ENCODE data around the gene GPC6.

Gene GPC6

DNA sequence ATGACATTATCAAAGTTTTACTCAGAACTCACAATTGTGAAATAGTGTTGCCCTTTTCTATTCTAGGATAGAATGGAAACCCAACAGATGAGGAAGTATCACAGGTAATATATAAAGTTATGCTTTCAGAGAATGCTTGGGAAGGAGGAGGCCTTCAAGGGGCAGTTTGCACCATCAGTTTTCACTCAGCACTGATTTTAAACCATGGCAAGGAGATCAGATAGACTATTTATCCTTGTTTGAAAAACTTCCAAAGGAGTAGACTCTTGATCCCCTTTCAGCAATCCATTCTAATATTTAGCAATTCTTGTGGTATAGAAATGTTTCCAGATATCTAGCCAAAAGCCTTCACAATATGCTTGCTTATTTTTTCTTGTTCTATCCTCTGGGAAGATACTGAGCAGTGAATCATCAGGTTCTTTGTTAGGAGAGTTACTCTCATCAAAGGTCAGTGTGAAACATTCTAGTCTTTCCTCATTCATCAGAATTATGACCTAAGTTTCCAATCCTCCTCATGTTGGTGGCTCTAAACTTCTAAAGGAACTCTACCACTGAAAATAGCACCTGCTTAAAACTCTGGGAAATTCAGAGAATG lies 3.8 kb downstream of the GPC6 start:
- DNase-seq (ENCODE audit: low read depth in 4 of 4, low spot score in 1 of 4), result no peak

DNA sequence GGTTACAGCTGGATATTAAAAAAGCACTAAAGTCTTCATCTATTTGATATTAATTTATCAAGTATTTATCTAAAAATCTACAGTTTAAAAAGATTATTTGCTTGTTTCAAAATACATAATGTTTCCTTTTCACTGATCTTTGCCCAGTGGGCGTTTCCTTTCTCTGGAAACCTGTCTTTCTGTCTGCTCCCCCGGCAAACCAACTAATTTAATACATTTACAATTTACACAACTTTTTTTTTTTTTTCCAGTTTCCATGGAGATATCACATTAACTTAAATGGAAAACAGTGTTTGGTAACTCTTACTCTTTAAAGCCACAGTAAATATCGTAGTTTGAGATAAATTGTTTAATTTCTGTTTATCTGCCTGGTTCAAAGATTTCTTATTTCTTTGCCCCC lies 5.3 kb downstream of the GPC6 start:
- no peak for DNase-seq (ENCODE audit: low read depth in 4 of 4, low spot score in 1 of 4)

DNA sequence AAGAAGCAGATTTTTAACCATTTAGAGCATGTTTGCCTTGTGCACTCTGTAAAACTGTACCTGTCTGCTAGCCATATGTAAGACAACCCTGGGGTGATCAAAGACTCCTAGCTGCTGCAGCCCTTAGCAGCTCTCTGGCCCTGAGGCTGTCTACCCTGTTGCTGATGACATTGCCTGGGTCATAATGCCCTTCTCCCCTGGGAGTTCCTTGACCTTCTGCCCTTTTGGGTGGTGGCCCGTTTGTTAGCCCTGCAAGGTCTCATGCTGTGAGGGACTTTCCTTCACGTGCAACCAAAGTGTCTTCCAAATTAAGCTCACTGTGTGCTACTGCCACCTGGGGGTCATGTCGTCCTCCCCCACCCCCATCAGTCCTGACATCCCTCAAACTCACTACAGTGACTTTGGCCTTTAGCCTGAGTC lies 7.4 kb downstream of the GPC6 start:
- DNase-seq (ENCODE audit: low read depth in 4 of 4, low spot score in 1 of 4), result no peak

DNA sequence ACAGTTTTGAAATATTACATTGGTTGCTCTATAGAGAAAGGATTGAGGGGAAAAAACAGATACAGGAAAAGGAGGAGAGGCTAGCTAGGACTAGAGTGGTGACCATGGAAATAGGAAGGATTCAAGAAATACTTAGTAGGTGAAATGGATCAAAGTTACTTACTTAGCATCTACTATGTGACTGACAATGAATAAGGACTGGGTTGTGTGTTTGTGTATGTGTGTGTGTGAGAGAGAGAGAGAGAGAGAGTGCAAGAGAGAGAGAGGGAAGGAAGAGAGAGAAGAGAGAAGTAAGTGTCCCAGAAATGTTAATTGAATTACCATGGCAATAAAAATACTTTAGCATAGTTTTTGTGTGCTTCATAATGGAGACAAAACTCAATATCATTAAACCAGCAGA lies 7.9 kb downstream of the GPC6 start:
- no peak for DNase-seq (ENCODE audit: low read depth in 4 of 4, low spot score in 1 of 4)

DNA sequence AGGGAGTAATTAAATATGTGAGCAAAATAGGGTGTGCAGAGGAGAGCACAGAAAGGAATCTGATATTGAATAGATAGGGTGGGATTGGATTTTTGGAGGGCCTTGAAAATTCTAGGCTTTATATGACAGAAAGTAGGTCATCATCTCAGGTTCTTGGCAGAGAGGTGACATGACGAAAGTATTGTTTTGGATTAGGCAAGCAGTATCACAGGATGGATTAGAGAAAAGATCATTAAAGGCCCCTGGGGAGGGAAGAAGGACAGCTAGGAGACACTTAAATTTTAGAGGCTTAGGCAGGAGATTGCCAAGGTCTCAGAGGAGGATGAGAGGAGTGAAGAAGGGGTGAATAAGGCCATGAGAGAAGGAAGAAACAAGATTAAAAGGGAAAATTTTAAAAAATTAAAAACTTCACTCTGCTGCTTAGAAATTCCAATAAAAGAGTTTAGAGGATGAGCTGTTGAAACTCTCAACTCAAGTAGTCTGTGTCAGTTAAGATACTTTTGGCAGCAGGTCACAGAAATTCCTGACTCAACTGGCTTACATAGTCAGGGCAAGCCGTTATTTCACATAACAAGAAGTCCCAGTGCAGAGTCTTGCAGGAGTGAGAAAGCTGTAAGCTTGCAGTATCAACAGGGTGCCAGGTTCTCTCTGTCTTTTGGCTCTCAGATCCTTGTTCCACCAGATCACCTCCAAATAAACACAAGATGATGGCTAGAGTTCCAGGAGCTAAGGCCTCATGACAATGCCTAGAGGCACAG lies 8.8 kb downstream of the GPC6 start:
- no peak for DNase-seq (ENCODE audit: low read depth in 4 of 4, low spot score in 1 of 4)

DNA sequence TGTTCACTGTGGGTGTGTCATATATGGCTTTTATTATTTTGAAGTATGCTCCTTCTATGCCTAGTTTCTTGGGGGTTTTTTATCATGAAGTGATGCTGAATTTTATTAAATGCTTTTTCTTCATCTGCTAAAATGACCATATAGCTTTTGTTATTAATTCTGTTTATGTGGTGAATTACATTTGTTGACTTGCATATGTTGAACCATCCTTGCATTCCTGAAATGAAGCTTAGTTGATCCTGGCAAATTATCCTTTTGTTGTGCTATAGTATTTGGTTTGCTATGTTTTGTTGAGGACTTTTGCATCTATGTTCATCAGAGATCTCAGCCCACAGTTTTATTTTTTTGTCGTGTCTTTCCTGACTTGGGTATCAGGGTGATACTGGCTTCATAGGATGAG lies 12.1 kb downstream of the GPC6 start:
- DNase-seq (ENCODE audit: low read depth in 4 of 4, low spot score in 1 of 4), result no peak

DNA sequence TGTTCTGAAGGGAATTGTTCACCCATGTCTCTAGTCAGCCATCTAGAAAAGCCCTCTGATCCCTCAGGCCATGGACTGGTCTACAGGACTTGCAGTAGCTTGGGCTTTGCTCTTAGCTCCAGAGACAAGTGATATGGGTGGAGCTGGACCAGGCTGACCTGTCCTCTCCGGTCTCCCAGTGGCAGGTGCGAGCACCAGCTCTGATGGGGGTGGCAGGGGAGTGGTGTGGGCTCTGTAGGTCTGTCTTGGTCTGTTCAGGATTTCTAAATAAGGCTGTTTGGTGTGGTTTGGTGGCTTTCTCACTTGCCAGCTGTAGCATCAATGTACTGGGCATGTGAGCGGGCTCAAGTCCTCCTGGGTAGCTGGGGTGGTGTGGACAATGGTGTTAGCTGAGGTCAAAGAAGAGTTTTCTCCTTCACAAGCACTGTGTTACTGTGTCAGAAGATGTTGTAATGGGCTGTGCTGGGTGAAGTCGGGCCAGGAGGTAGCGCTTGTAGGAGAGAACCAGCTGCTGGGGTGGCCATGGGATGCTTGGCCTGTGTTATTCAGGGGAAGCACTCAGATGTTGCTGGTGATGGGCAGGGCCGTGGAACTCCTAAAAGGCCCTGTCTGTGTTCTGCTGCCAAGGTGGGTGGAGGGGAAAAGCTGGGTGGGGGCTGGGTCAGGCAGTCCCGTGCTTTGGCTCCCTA lies 16.9 kb downstream of the GPC6 start:
- no peak for DNase-seq (ENCODE audit: low read depth in 4 of 4, low spot score in 1 of 4)

DNA sequence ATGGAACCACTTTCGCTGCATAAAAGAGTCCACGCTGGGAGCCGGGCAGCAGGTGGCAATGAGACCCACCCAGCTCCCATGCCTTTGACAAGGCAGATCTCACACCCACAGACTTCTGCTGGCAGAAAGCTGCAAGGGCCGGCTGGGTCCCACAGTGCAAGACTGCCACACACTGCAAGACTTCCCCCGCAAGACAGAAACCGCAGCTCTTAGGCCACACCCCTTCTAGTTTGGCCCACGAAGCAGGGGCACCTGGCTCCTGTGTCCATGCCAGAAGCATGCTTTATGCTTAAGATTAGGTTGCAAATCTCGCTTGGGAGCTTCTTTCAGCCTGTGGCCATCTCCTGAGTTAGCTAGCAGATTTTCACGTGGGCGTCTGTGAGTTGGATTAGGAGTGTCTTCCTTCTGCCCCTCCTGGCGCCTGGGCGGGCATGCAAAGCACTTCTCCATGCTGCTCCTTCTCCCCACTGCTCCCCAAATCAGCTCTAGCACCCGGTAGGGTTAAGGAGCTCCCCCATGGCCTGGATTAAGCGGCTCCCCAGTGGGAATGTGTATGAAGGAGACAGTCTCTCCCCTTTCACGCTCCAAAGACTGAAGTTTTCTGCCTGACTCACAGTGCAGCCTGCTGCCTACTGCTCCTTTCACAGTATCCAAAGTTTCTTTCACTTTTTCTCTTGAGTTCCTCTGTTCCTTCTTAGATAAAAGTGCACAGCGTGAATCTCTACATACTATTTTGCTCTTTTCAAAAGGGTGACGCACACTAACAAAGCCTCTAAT lies 17.7 kb downstream of the GPC6 start:
- DNase-seq (ENCODE audit: low read depth in 4 of 4, low spot score in 1 of 4), result no peak

DNA sequence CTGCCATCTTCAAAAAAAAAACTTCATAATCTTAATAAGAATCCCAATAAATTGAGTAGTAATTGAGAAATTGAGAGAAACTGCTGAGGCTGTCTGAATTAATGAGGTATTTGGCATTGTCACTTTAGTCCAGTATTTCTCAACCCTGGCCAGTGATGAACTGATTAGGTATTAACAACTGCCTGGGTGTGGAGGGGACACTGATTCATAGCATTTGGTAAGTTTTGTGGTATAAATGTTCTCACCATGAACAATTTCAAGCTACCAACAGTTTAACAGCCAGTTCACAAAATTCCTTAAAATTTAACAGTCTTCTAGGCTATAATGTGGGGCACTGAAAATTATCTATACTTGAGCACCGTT lies 18.3 kb downstream of the GPC6 start:
- DNase-seq (ENCODE audit: low read depth in 4 of 4, low spot score in 1 of 4), result no peak

DNA sequence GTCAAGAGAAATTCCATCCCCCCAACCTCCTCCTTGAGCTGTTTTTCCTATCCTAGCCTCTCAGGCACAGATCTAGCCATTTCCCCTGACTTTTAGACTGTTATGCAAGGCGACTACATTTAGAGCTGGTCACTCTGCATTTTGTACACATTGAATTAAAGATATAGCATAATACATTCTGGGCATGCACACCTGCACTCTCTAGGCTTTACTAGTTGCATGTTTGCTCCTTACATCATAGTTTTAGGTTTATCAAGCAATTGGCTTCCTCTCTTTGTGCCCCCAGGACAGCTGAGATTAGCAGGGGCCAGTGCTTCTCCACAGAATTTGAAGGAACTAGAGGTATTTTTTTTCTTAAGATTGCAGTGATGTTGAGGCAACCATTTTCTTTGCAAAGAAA lies 19.5 kb downstream of the GPC6 start:
- no peak for DNase-seq (ENCODE audit: low read depth in 4 of 4, low spot score in 1 of 4)

DNA sequence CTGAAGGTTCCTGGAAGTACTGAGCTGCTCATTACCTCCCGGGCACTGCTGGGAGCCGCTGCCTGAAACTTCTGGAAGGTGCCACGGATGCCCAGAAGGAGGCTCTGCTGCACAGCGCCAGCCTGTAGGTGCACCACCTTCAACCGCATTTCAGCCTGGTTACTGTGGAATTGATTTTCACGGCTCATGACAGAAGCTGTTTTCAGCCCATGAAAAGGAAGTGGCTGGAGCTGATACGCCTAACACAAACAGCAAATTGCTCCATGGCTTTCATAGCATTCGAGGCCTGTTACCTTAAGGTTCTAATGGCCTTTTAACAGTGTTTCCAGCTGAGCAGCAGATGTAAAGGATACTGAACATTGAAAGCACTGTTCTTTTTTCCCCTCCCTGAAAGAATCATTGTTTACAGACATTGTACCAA lies 22.0 kb downstream of the GPC6 start:
- no peak for DNase-seq (ENCODE audit: low read depth in 4 of 4, low spot score in 1 of 4)

DNA sequence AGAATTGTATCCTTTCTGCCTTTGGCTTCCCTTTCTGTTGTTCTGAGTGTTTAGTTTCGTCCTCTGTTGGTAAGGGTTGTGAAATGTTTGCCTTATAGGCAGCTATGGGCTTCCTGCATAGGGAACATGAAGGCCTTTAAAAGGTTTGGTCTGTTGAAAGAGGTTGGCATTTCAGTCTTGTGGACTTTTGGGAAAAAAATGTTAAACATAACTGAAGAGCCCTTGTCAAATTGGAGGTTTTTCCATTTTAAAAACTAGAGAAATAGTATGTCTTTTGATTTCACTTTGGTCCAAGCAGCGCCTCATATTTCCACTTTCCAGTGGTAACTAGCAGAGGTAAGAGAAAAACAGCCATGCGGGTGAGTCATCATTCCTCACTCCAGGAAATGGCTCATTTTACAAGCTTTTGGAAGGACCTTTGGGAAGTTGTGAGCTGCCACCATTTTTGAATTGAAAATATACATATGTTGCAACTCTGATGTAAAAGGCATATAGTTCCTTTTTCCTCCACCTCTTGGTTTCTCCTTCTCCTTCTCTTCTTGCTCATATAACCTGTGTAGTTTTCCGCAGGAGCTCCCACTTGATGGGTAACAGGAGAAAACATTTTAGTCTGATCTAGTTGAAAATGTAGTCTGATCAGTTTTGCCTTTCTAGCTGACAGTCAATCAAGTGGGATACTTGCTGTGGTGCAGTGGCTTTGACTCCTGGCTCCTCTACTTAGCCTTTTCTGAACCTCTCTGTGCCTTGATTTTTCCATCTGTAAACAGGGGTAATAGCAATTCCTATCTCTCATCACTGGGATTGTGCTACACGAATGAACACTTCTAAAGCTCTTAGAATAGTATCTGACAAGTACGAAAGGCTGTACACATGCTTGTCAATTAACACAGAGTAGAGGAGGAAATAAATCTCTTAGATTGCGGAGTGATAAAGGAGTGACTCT lies 23.0 kb downstream of the GPC6 start:
- DNase-seq (ENCODE audit: low read depth in 4 of 4, low spot score in 1 of 4), result no peak

DNA sequence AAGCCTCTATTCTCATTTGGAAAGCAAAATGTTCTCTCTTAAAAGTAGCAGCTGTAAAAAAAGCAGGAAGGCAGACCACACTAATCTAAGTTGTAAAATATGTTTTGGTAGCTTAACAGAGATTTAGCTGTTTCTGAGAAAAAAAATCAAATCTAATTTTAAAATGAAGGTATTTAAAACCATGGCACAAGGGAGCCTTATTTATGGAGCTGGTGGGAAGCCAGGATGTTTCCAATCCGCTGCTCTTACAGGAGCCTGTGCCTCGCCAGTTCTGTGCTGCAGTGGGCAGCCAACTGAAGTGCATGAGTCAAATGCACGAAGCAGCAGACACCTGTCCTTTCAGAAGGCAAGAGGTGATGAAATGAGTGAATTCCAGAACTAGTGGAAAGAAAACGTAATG lies 28.2 kb downstream of the GPC6 start:
- no peak for DNase-seq (ENCODE audit: low read depth in 4 of 4, low spot score in 1 of 4)

DNA sequence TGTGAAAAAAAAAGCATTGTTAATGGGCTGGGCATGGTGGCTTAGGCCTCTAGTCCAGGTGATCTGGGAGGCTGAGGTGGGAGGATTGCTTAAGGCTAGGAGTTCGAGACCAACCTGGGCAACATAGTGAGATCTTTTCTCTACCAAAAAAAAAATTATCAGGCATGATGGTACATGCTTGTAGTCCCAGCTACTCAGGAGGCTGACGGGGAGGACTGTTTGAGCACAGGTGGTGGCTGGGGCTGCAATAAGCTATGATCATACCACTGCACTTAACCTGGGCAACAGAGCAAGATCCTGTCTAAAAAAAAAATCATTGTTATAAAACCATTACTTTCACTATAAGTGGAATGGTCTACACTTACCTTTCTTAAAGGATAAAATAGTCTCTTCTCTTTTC lies 30.4 kb downstream of the GPC6 start:
- no peak for DNase-seq (ENCODE audit: low read depth in 4 of 4, low spot score in 1 of 4)

DNA sequence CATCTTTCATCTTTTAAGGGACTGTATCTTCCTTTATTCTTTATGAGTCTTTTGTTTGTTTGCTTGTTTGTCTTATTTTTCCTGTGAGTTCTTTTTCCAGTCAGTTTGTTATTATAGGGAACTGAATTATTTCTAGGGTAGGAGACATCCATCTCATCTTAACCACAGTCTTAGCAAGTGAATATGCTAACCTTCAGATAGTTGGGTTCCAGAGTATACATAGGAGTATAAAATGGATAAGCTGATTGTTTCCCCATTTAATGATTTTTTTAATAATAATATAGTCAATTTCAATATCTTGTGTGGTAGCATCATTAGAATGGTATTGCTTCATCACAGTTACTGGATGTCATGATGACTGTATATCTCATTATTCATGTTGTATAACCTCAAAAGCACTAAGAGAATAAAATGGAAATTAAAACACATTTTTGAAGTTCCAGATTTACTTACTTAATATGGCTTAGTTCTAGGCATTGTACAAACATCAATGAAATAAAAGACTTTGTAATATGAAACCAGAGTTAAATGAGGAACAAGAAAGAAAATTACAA lies 33.0 kb downstream of the GPC6 start:
- no peak for DNase-seq (ENCODE audit: low read depth in 4 of 4, low spot score in 1 of 4)

DNA sequence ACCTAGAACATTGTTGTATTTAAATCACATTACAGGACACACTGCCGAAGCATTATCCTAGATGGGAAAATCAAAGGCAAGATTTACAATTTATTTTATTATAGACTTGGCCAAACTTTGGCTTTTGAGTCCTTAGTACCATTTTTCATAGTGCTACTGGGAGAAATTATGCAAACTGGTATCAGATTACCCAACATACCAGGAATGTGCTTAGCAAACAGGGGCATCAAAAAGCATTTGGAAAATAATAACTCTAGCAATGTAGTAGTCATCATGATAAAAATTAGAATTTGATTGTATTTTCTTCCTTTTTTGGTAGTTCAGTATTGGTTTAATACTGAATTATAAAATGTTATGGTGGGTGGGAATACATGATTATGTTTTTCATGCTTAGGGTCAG lies 34.0 kb downstream of the GPC6 start:
- no peak for DNase-seq (ENCODE audit: low read depth in 4 of 4, low spot score in 1 of 4)

DNA sequence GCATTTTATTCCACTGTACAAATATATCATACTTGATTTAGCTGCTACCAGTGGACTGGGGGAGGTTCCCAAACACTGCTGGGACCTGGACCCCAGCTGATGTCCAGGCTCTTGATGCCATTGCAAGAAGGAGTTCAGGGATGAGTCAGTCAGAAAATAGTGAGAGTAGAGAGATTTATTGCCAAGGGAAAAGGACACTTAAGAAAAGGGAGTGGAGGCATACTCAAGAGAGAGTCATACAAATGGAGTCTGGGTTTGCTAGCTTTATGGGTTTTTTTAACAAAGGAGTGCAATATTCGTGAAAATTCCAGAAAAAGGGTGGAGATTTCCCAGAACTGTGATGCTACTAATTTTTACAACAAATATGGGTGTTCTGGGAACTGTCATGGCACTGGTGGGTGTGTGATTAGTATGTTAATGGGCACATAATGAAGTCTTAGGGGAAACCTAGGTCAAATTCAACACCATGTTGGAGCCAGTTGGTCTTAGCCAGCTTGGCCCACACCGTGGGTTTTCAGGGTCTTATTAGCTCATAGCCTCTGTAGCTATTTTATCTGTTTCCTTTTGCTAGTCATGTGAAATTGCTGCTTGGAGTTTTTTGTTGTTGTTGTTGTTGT lies 36.2 kb downstream of the GPC6 start:
- DNase-seq (ENCODE audit: low read depth in 4 of 4, low spot score in 1 of 4), result no peak

DNA sequence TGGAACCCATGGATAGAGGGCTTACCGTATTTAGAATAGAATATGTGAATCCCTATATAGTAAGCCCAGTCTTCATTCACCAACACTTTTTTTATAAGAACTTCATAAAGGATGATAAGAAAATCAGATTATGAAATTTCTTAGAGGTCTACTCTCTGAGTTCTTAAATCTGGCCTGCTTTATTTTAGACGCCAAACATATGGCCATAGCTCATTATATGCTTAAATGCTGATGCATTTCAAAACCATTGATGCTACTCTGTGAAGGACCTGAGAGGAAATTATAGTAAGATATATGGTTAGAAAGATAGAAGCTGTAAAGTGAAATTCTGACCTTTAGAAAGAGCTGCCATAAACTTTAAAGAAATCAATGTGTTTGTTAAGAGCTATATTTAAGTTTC lies 38.3 kb downstream of the GPC6 start:
- DNase-seq (ENCODE audit: low read depth in 4 of 4, low spot score in 1 of 4), result no peak

DNA sequence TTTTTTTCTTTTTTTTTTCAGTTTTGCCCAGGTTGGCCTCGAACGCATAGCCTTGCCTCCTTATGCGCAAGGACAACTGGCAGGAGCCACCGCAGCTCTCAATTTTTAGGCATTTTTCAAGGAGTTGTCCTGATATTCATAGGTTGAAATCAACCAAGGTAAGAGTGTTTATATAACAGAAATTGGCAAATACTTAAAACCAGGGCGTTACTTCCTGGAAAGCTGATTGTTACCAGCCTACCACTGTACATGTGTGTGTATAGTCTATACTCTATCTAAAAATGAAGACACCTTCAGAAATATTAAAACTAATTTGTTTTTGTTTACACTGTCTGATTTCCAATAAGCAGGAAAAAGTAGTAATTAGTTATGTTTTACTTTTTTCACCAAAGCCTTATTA lies 39.2 kb downstream of the GPC6 start:
- DNase-seq (ENCODE audit: low read depth in 4 of 4, low spot score in 1 of 4), result no peak

DNA sequence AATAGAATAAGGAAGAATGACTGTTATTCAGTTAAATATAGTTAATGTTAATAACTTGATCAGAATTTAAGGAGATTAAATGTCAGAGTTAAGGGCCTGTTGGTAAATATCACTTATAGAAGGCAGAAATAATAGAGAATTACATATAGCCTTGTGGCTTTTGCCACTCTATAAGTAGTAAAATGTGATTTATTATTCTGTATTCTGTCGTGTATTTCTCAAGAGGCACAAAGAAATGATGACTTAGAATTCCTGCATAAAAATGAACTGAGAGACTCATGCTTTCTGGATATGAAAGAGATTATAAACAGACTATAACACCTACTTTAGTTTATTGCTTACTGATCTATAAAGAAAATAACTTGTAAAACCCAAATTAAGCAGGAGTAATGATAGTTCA lies 40.1 kb downstream of the GPC6 start:
- no peak for DNase-seq (ENCODE audit: low read depth in 4 of 4, low spot score in 1 of 4)
